GM19438 (cell line): Measurements from ENCODE around the gene BCKDHA.
"Not testable (repeated sequence)": the region's sequence is repeated elsewhere in the genome, so short reads cannot be mapped to it uniquely, and the experiment has no call there.

Experiments used
- ATAC-seq: cut with Tn5 transposase; IDR thresholded peaks from one replicate; pipeline ENCODE4 v1.9.1; 2021; ENCODE audit warnings: low read depth; ENCODE audit not compliant: unreplicated experiment

Gene BCKDHA

GRCh38 chr19:41422955-41423354, 25.3 kb downstream of the BCKDHA start:
- ATAC-seq = no peak

- no peak for ATAC-seq
Measured at GRCh38 chr19:41424335-41425173, 26.9 kb downstream of the BCKDHA start.

- ATAC-seq = no peak
Measured at GRCh38 chr19:41425174-41426115, 27.8 kb downstream of the BCKDHA start.

GRCh38 chr19:41426116-41426841, 28.7 kb downstream of the BCKDHA start:
- no peak for ATAC-seq

GRCh38 chr19:41426952-41427646, 29.5 kb downstream of the BCKDHA start, which contains the start of gene B3GNT8:
TSS of gene B3GNT8 (minus strand) at chr19:41427374. CDS start at chr19:41426778, 596 bp downstream.
- no peak for ATAC-seq

GRCh38 chr19:41427647-41428480, 30.2 kb downstream of the BCKDHA start:
- no peak for ATAC-seq

GRCh38 chr19:41428481-41428859, 30.9 kb downstream of the BCKDHA start:
- ATAC-seq = no peak

GRCh38 chr19:41430922-41431321, 33.3 kb downstream of the BCKDHA start:
- no peak for ATAC-seq

- ATAC-seq = no peak
Measured at GRCh38 chr19:41431426-41432386, 34.1 kb downstream of the BCKDHA start.

GRCh38 chr19:41433171-41433570, 35.6 kb downstream of the BCKDHA start:
- no peak for ATAC-seq

- no peak for ATAC-seq
Measured at GRCh38 chr19:41434450-41434849, 36.8 kb downstream of the BCKDHA start.

GRCh38 chr19:41435376-41435775, 37.8 kb downstream of the BCKDHA start:
- ATAC-seq = not testable (repeated sequence)

GRCh38 chr19:41435936-41436673, 38.5 kb downstream of the BCKDHA start:
- no peak for ATAC-seq

GRCh38 chr19:41436674-41436951, 39.0 kb downstream of the BCKDHA start:
- ATAC-seq = no peak

GRCh38 chr19:41437944-41438574, 40.4 kb downstream of the BCKDHA start:
- no peak for ATAC-seq

- ATAC-seq = peak; percentile 90
Measured at GRCh38 chr19:41439441-41440222, 42.0 kb downstream of the BCKDHA start, which contains the start of gene DMAC2. TSS of gene DMAC2 (minus strand) at chr19:41439912. CDS start at chr19:41439899, 13 bp downstream.
